Measurements from ENCODE around the gene RFX1.

- TF ChIP-seq CTCF (IDR thresholded peaks at IDR 0.05; ENCODE audit: poor library complexity) (no peak), EZH2 (IDR thresholded peaks at IDR 0.05; ENCODE audit: borderline replicate concordance) (no peak)
Observed at GRCh38 chr19:14033946-14034345, 27.8 kb upstream of the RFX1 start.

Measured in hepatocyte (in vitro differentiated cells).